ENCODE data around the gene CCDC190.
"Not testable (repeated sequence)": the region's sequence is repeated elsewhere in the genome, so short reads cannot be mapped to it uniquely, and the experiment has no call there.

The CCDC190 gene

DNA sequence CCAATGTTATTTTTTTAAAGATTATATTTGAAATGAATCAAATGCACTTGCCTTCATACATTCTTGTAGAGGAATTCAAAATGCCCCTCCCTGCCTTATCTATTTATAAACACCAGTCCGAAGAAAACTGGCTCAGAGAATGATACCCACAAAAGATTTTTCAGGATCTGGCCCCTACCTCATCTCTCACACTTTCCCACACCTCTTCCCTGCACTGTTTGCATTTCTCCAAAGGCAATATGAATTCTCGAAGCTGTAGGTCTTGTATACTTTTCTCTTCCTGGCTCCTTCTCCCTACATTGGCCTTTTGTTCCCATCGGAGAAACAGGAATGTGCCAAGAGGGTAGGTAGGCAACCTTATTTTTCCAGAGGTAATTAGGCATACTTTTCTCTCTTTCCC, 12.0 kb upstream of the CCDC190 start:
- no peaks in the 10 kb centered on the region for H3K79me2 ChIP-seq (ENCODE audit: insufficient read depth, low read depth)
- H4K20me1 ChIP-seq (ENCODE audit: insufficient read depth) = no peaks in the 10 kb centered on the region
- TF ChIP-seq CTCF (conservative IDR thresholded peaks at IDR 0.05; ENCODE audit: low read depth, low read length) = no peak
- no peak overlapping the region for H3K27ac ChIP-seq
- H3K27me3 ChIP-seq (ENCODE audit: insufficient read depth, low read depth) = no peaks in the 10 kb centered on the region
- H2AFZ ChIP-seq (ENCODE audit: low read depth) = no peak overlapping the region
- H3K4me1 ChIP-seq (ENCODE audit: low read depth, poor library complexity, severe bottlenecking) = no peaks in the 10 kb centered on the region
- H3K4me3 ChIP-seq (IDR thresholded peaks at IDR 0.05; ENCODE audit: insufficient read depth, low read depth, low read length) = no peak overlapping the region
- H3K9ac ChIP-seq = no peak overlapping the region
- H3K36me3 ChIP-seq (ENCODE audit: insufficient read depth) = no peaks in the 10 kb centered on the region
- H3K4me2 ChIP-seq = no peak overlapping the region

DNA sequence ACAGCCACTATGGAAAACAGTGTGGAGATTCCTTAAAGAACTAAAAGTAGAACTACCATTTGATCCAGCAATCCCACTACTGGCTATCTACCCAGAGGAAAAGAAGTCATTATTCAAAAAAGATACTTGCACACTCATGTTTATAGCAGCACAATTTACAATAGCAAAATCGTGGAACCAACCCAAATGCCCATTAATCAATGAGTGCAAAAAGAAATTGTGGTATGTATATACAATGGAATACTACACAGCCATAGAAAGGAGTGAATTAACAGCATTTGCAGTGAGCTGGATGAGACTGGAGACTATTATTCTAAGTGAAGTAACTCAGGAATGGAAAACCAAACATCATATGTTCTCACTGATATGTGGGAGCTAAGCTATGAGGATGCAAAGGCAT, 10.4 kb upstream of the CCDC190 start:
- not testable (repeated sequence) for H3K36me3 ChIP-seq (ENCODE audit: insufficient read depth); H3K9ac ChIP-seq; H3K27me3 ChIP-seq (ENCODE audit: insufficient read depth, low read depth); H2AFZ ChIP-seq (ENCODE audit: low read depth); H4K20me1 ChIP-seq (ENCODE audit: insufficient read depth); H3K4me3 ChIP-seq (IDR thresholded peaks at IDR 0.05; ENCODE audit: insufficient read depth, low read depth, low read length); H3K79me2 ChIP-seq (ENCODE audit: insufficient read depth, low read depth); H3K4me1 ChIP-seq (ENCODE audit: low read depth, poor library complexity, severe bottlenecking); H3K27ac ChIP-seq; H3K4me2 ChIP-seq

- Histone ChIP-seq H3K4me2 (no peak overlapping the region), H3K27me3 (ENCODE audit: insufficient read depth, low read depth) (no peaks in the 10 kb centered on the region), H3K4me3 (IDR thresholded peaks at IDR 0.05; ENCODE audit: insufficient read depth, low read depth, low read length) (no peak overlapping the region), H3K27ac (no peak overlapping the region), H3K79me2 (ENCODE audit: insufficient read depth, low read depth) (no peaks in the 10 kb centered on the region), H4K20me1 (ENCODE audit: insufficient read depth) (no peaks in the 10 kb centered on the region), H3K4me1 (ENCODE audit: low read depth, poor library complexity, severe bottlenecking) (no peaks in the 10 kb centered on the region), H3K36me3 (ENCODE audit: insufficient read depth) (no peaks in the 10 kb centered on the region), H3K9ac (no peak overlapping the region), H2AFZ (ENCODE audit: low read depth) (no peak overlapping the region)
- no peak for TF ChIP-seq CTCF (conservative IDR thresholded peaks at IDR 0.05; ENCODE audit: low read depth, low read length)
Observed at GRCh38 chr1:162868972-162869371, 8.0 kb upstream of the CCDC190 start.

DNA sequence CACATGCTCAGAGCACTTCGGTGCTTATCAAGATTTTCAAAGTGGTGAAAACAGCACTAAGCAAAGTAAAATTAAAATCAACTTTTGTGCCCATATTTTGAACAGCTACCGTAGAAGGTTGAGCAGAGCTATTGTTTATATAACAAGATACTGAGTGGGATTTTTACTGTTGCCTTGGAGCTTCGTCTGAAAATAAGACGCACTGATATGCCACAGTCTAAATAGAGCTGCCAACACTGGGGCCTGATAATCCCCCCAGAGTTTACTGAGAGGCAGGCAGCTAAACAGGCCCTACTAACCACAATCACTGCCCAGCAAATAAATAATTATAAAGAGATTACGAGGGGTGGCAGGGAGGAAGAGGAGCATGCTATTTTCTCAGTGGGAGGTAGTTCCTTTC, 650 bp upstream of the CCDC190 start:
- no peak overlapping the region for H3K9ac ChIP-seq
- no peak overlapping the region for H3K4me2 ChIP-seq
- H2AFZ ChIP-seq (ENCODE audit: low read depth) = no peak overlapping the region
- no peaks in the 10 kb centered on the region for H4K20me1 ChIP-seq (ENCODE audit: insufficient read depth)
- no peak overlapping the region for H3K4me3 ChIP-seq (IDR thresholded peaks at IDR 0.05; ENCODE audit: insufficient read depth, low read depth, low read length)
- no peak overlapping the region for H3K27ac ChIP-seq
- no peaks in the 10 kb centered on the region for H3K36me3 ChIP-seq (ENCODE audit: insufficient read depth)
- H3K4me1 ChIP-seq (ENCODE audit: low read depth, poor library complexity, severe bottlenecking) = peaks cover 16% of the 10 kb centered on the region
- TF ChIP-seq CTCF (conservative IDR thresholded peaks at IDR 0.05; ENCODE audit: low read depth, low read length) = no peak
- no peaks in the 10 kb centered on the region for H3K27me3 ChIP-seq (ENCODE audit: insufficient read depth, low read depth)
- no peaks in the 10 kb centered on the region for H3K79me2 ChIP-seq (ENCODE audit: insufficient read depth, low read depth)

DNA sequence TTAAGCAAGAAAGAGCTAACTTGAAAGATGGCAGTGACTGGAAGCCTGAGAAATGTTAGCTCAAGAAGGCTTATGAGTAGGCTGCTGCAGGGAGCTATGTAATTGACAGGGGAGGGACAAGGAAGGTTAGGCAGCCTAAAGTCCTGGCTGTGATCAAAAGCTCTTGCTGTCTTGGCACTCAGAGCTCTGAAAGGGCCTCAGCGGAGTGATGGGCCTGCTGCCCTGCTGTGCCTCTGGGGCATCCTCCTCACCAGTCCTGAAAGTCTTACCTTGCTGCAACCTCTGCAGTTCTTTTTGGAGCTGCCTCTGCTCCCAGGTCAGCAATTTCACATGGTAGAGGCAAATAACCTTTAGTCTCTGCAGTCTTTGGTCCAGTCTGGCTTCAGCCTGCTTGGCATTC, 1.8 kb downstream of the CCDC190 start:
- Histone ChIP-seq H3K4me1 (ENCODE audit: low read depth, poor library complexity, severe bottlenecking) (peaks cover 35% of the 10 kb centered on the region), H2AFZ (ENCODE audit: low read depth) (no peak overlapping the region), H3K36me3 (ENCODE audit: insufficient read depth) (no peaks in the 10 kb centered on the region), H3K4me3 (IDR thresholded peaks at IDR 0.05; ENCODE audit: insufficient read depth, low read depth, low read length) (no peak overlapping the region), H3K27ac (no peak overlapping the region; the same call in 1 of the 2 replicates), H4K20me1 (ENCODE audit: insufficient read depth) (no peaks in the 10 kb centered on the region), H3K79me2 (ENCODE audit: insufficient read depth, low read depth) (no peaks in the 10 kb centered on the region), H3K4me2 (no peak overlapping the region), H3K27me3 (ENCODE audit: insufficient read depth, low read depth) (no peaks in the 10 kb centered on the region), H3K9ac (no peak overlapping the region)
- TF ChIP-seq CTCF (conservative IDR thresholded peaks at IDR 0.05; ENCODE audit: low read depth, low read length) = no peak
